HepG2 (cell line): Measurements from ENCODE around the gene TMEM129. TPM values are rescaled to one million over a fixed set of nuclear protein-coding genes. Genes with fewer than 3 reads are reported as not detected.

ENCODE experiments used
- EHMT2 ChIP-seq: fragments of 200-600 bp; sonication (generic); IDR thresholded peaks from 2 replicates; pipeline ENCODE4 v1.7.0; 2017; ENCODE audit warnings: antibody characterized with exemption, low read depth, low read length, borderline replicate concordance
- ELF3 ChIP-seq: IDR thresholded peaks from 2 replicates; pipeline ENCODE4 v1.6.1; 2016; ENCODE audit warnings: missing genetic modification reagents, missing compliant biosample characterization
- HDAC2 ChIP-seq: sonication (generic); formaldehyde crosslinking; IDR thresholded peaks from 2 replicates; pipeline ENCODE4 v1.4.0; 2020; ENCODE audit warnings: missing genetic modification reagents
- HNRNPL ChIP-seq: fragments of 200-400 bp; formaldehyde crosslinking; IDR thresholded peaks from 2 replicates; pipeline ENCODE4 v1.6.1; 2017; ENCODE audit warnings: mild to moderate bottlenecking, low read depth, low read length
- NFKB2 ChIP-seq: sonication (generic); formaldehyde crosslinking; IDR thresholded peaks from 2 replicates; pipeline ENCODE4 v1.4.0; 2020; ENCODE audit warnings: missing genetic modification reagents, borderline replicate concordance
- SOX6 ChIP-seq, 2 experiments: fragments of 450-650 bp in 1 of 2; sonication (generic) in 1 of 2; formaldehyde crosslinking in 1 of 2; IDR thresholded peaks; 2 replicates each; pipeline versions ENCODE4 v1.4.0 to v1.6.1; 2017 to 2020; ENCODE audit warnings: antibody characterized with exemption in 1 of 2, mild to moderate bottlenecking in 1 of 2, missing genetic modification reagents in 1 of 2
- ZBTB1 ChIP-seq: sonication (generic); formaldehyde crosslinking; IDR thresholded peaks from 2 replicates; pipeline ENCODE4 v1.4.0; 2020; ENCODE audit warnings: missing genetic modification reagents, borderline replicate concordance
- ZNF251 ChIP-seq: sonication (generic); formaldehyde crosslinking; IDR thresholded peaks from 2 replicates; pipeline ENCODE4 v1.9.0; 2021; ENCODE audit warnings: mild to moderate bottlenecking, missing genetic modification reagents
- ZNF335 ChIP-seq: sonication (generic); formaldehyde crosslinking; IDR thresholded peaks from 2 replicates; pipeline ENCODE4 v1.4.0; 2020; ENCODE audit warnings: missing genetic modification reagents
- ZNF350 ChIP-seq: sonication (generic); formaldehyde crosslinking; IDR thresholded peaks from 2 replicates; pipeline ENCODE4 v1.4.0; 2020; ENCODE audit warnings: mild to moderate bottlenecking, low read depth, missing genetic modification reagents, borderline replicate concordance
- ZNF746 ChIP-seq: sonication (generic); formaldehyde crosslinking; IDR thresholded peaks from 2 replicates; pipeline ENCODE4 v1.8.0; 2022; ENCODE audit warnings: mild to moderate bottlenecking, missing genetic modification reagents
- ZSCAN12 ChIP-seq: sonication (generic); formaldehyde crosslinking; IDR thresholded peaks from 2 replicates; pipeline ENCODE4 v1.9.0; 2021; ENCODE audit warnings: mild to moderate bottlenecking, missing genetic modification reagents
- polyA plus RNA-seq, 8 experiments: library from polyadenylated mRNA; depleted of rRNA in 3 of 8; stranded (reverse) in 7 of 8; unstranded in 1 of 8; fragments of >200 nt; fragmentation: Illumina TruSeq in 4 of 8; extraction: Trizol in 4 of 8; gene quantifications; 2 replicates each; pipeline versions ENCODE4 v1.2.1 to v1.2.3, GENCODE V29; 2011 to 2016; ENCODE audit warnings: low read depth in 4 of 8, missing spikeins in 1 of 8, mixed read lengths in 1 of 8; ENCODE audit not compliant: insufficient read depth in 1 of 8
- total RNA-seq, 5 experiments: library from RNA; depleted of rRNA; stranded (reverse); fragments of >200 nt; fragmentation: Illumina TruSeq; extraction: Trizol; gene quantifications; 2 replicates each; pipeline ENCODE4 v1.2.3, GENCODE V29; 2016; ENCODE audit warnings: low read depth in 1 of 5
- TF ChIP-seq, protein P1 (sequence below), 2 experiments: fragments of 450-650 bp in 1 of 2; sonication (generic) in 1 of 2; formaldehyde crosslinking in 1 of 2; IDR thresholded peaks; 2 replicates each; pipeline versions ENCODE4 v1.6.1 to v1.8.0; 2016 to 2022; ENCODE audit warnings: antibody characterized with exemption in 1 of 2, mild to moderate bottlenecking in 1 of 2, missing genetic modification reagents in 1 of 2
- TF ChIP-seq, protein P2 (sequence below): IDR thresholded peaks from 2 replicates; pipeline ENCODE4 v1.6.1; 2016
- TF ChIP-seq, protein P3 (sequence below): sonication (generic); IDR thresholded peaks from 2 replicates; pipeline ENCODE4 v1.6.1; 2016; ENCODE audit warnings: low read depth, borderline replicate concordance
- TF ChIP-seq, protein P4 (sequence below): IDR thresholded peaks from 2 replicates; pipeline ENCODE4 v1.6.1; 2018; ENCODE audit warnings: missing genetic modification reagents, mild to moderate bottlenecking, missing compliant biosample characterization

The TMEM129 gene
- total and polyA plus RNA-seq, 2 of the 13 experiments (the other 11 are each of a cell fraction or from before 2014, with no cell fraction given), result 19.0 to 25.8 TPM

DNA sequence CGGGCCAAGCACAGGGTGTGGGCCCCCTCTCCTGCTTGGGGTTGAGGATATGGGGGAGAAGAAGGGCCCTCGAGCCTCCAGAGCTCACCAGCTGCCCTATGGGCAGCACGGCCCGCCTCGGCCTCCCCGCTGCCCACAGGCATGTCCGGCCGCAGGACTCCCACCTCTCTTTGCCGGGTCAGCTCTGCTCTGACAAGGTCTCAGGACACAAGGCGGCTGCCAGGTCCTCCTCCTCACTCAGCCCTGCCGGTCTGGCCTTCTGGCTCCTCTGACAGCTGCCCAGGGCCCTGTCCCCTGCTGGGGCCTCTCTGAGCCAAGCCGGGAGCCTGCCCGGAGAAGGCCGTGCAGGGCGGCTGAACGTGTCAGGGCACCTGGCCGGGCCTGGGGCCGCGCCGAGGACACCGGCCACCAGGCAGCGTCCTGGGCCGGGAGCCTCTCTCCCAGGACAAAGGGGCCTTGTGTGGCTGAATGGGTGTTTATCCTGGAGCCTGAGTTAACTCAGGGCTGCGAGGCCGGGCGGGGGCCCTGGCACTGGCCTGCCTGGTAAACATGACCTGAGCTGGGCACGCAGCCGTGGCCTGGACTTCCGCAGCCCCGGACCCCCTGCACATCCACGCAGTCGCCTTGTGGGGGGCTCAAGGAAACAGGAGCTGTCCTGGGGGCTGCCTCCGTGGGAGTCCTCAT is 25.9 kb upstream of the TMEM129 start (continued):
- TF ChIP-seq, protein P1, sequence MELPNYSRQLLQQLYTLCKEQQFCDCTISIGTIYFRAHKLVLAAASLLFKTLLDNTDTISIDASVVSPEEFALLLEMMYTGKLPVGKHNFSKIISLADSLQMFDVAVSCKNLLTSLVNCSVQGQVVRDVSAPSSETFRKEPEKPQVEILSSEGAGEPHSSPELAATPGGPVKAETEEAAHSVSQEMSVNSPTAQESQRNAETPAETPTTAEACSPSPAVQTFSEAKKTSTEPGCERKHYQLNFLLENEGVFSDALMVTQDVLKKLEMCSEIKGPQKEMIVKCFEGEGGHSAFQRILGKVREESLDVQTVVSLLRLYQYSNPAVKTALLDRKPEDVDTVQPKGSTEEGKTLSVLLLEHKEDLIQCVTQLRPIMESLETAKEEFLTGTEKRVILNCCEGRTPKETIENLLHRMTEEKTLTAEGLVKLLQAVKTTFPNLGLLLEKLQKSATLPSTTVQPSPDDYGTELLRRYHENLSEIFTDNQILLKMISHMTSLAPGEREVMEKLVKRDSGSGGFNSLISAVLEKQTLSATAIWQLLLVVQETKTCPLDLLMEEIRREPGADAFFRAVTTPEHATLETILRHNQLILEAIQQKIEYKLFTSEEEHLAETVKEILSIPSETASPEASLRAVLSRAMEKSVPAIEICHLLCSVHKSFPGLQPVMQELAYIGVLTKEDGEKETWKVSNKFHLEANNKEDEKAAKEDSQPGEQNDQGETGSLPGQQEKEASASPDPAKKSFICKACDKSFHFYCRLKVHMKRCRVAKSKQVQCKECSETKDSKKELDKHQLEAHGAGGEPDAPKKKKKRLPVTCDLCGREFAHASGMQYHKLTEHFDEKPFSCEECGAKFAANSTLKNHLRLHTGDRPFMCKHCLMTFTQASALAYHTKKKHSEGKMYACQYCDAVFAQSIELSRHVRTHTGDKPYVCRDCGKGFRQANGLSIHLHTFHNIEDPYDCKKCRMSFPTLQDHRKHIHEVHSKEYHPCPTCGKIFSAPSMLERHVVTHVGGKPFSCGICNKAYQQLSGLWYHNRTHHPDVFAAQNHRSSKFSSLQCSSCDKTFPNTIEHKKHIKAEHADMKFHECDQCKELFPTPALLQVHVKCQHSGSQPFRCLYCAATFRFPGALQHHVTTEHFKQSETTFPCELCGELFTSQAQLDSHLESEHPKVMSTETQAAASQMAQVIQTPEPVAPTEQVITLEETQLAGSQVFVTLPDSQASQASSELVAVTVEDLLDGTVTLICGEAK (IDR thresholded peaks at IDR 0.05), result no peak
- TF ChIP-seq, protein P1 (CRISPR knock-in tag; IDR thresholded peaks at IDR 0.05), result peak; percentile 84
- TF ChIP-seq, protein P2, sequence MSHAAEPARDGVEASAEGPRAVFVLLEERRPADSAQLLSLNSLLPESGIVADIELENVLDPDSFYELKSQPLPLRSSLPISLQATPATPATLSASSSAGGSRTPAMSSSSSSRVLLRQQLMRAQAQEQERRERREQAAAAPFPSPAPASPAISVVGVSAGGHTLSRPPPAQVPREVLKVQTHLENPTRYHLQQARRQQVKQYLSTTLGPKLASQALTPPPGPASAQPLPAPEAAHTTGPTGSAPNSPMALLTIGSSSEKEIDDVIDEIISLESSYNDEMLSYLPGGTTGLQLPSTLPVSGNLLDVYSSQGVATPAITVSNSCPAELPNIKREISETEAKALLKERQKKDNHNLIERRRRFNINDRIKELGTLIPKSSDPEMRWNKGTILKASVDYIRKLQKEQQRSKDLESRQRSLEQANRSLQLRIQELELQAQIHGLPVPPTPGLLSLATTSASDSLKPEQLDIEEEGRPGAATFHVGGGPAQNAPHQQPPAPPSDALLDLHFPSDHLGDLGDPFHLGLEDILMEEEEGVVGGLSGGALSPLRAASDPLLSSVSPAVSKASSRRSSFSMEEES, result peak; percentile 15; the same call in 1 of the 2 replicates
- peak; percentile 44 for TF ChIP-seq ELF3
- peak; percentile 78 for TF ChIP-seq NFKB2 (CRISPR knock-in tag)
- no peak for TF ChIP-seq EHMT2
- no peak for TF ChIP-seq SOX6 (IDR thresholded peaks at IDR 0.05)
- TF ChIP-seq SOX6 (CRISPR knock-in tag; IDR thresholded peaks at IDR 0.05), result peak; percentile 71
- TF ChIP-seq ZSCAN12 (CRISPR knock-in tag), result peak; percentile 90
- TF ChIP-seq ZBTB1 (CRISPR knock-in tag), result no peak
- TF ChIP-seq ZNF335, result peak; percentile 79
- TF ChIP-seq HDAC2 (CRISPR knock-in tag), result peak; percentile 76; the same call in 1 of the 2 replicates
- TF ChIP-seq ZNF350 (CRISPR knock-in tag), result peak; percentile 33; the same call in 1 of the 2 replicates
- TF ChIP-seq ZNF251 (CRISPR knock-in tag), result 0 out of 2 replicates have a peak, but pooled peaks have one; percentile 51
- peak; percentile 100 for TF ChIP-seq HNRNPL
- TF ChIP-seq, protein P3, sequence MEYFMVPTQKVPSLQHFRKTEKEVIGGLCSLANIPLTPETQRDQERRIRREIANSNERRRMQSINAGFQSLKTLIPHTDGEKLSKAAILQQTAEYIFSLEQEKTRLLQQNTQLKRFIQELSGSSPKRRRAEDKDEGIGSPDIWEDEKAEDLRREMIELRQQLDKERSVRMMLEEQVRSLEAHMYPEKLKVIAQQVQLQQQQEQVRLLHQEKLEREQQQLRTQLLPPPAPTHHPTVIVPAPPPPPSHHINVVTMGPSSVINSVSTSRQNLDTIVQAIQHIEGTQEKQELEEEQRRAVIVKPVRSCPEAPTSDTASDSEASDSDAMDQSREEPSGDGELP, result peak; percentile 56; the same call in 1 of the 2 replicates
- TF ChIP-seq, protein P4, sequence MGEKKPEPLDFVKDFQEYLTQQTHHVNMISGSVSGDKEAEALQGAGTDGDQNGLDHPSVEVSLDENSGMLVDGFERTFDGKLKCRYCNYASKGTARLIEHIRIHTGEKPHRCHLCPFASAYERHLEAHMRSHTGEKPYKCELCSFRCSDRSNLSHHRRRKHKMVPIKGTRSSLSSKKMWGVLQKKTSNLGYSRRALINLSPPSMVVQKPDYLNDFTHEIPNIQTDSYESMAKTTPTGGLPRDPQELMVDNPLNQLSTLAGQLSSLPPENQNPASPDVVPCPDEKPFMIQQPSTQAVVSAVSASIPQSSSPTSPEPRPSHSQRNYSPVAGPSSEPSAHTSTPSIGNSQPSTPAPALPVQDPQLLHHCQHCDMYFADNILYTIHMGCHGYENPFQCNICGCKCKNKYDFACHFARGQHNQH (CRISPR knock-in tag), result peak; percentile 22; the same call in 1 of the 2 replicates
- TF ChIP-seq ZNF746, result peak; percentile 61; the same call in 1 of the 2 replicates
